Testis (tissue), 2 donors: ENCODE results near the gene LIMS4.
"Not testable (repeated sequence)": the region's sequence is repeated elsewhere in the genome, so short reads cannot be mapped to it uniquely, and the experiment has no call there.

Source experiments
- CTCF ChIP-seq, 3 experiments: fragments of 450-650 bp in 2 of 3; fragments of 200-600 bp in 1 of 3; sonication (generic) in 1 of 3; IDR thresholded peaks; one replicate each; pipeline ENCODE4 v1.5.1; 2016 to 2019; ENCODE audit warnings: antibody characterized with exemption in 3 of 3, mild to moderate bottlenecking in 2 of 3, moderate library complexity in 1 of 3
- POLR2A ChIP-seq: fragments of 450-650 bp; IDR thresholded peaks from one replicate; pipeline ENCODE4 v1.6.1; 2017; ENCODE audit warnings: antibody characterized with exemption, mild to moderate bottlenecking, moderate library complexity

- TF ChIP-seq CTCF (IDR thresholded peaks at IDR 0.05); POLR2A: not testable (repeated sequence)
Observed at GRCh38 chr2:110443305-110444005, 29.2 kb downstream of the LIMS4 start.
